ENCODE results near the gene CD58. TPM values are rescaled to one million over a fixed set of nuclear protein-coding genes. Genes with fewer than 3 reads are reported as not detected.
"Not testable (repeated sequence)": the region's sequence is repeated elsewhere in the genome, so short reads cannot be mapped to it uniquely, and the experiment has no call there.

The CD58 gene
- total and polyA plus RNA-seq, 2 of the 4 experiments (the other 2 are of a cell fraction), result 5.4 to 5.7 TPM

- BruUV-seq (replicated peaks); H3K9ac ChIP-seq (ENCODE audit: low read depth, low read length); DNase-seq; in situ Hi-C loops (cut with MboI; ENCODE audit: low sequenced_read_pairs); H4K8ac ChIP-seq (ENCODE audit: low read depth in 2 of 2, low read length in 2 of 2); H2BK15ac ChIP-seq (ENCODE audit: low read depth, low read length); H3K4me3 ChIP-seq (ENCODE audit: insufficient read depth, low read depth, low read length); H3K18ac ChIP-seq (ENCODE audit: low read depth, low read length); H3K9me3 ChIP-seq (ENCODE audit: control insufficient read depth, insufficient read depth, low read length); H3K56ac ChIP-seq (ENCODE audit: extremely low read depth, insufficient read depth, low read length); intact Hi-C loops (cut with micrococcal nuclease); H2BK20ac ChIP-seq (ENCODE audit: low read depth, low read length); H2BK120ac ChIP-seq (ENCODE audit: low read depth, low read length); H3K9me1 ChIP-seq (ENCODE audit: insufficient read depth, low read length); H4K91ac ChIP-seq (ENCODE audit: insufficient read depth, low read depth, low read length); ATAC-seq (ENCODE audit: low read depth); H3K4me2 ChIP-seq (ENCODE audit: low read depth, low read length); H3K36me3 ChIP-seq (ENCODE audit: control insufficient read depth, insufficient read depth, low read length); CTCF ChIA-PET; H3K23ac ChIP-seq (ENCODE audit: low read depth, low read length); dilution Hi-C loops (cut with HindIII; ENCODE audit: low sequenced_read_pairs, unreplicated experiment); H3K27ac ChIP-seq (ENCODE audit: insufficient read depth, low read length); H2AFZ ChIP-seq (replicated peaks; ENCODE audit: low read length, poor library complexity); H2AK9ac ChIP-seq (replicated peaks; ENCODE audit: low read depth, low read length, poor library complexity); H3K4me1 ChIP-seq (ENCODE audit: control insufficient read depth, insufficient read depth, low read length); H4K20me1 ChIP-seq (ENCODE audit: insufficient read depth, low read length); H2BK5ac ChIP-seq (ENCODE audit: low read depth, low read length, poor library complexity, severe bottlenecking); H3K79me1 ChIP-seq (ENCODE audit: low read depth in 1 of 2, low read length in 2 of 2); H3K27me3 ChIP-seq (ENCODE audit: control insufficient read depth, insufficient read depth, low read length); H4K5ac ChIP-seq (ENCODE audit: low read depth, low read length); POLR2A ChIA-PET (ENCODE audit: unreplicated experiment); H2AK5ac ChIP-seq (ENCODE audit: low read depth, low read length); H3K14ac ChIP-seq (replicated peaks; ENCODE audit: low read depth, low read length); H3K4ac ChIP-seq (ENCODE audit: low read depth, low read length): not testable (repeated sequence)
- no CpG with 5 or more reads among the region's 5 CpGs for WGBS, 2 experiments (ENCODE audit: extremely low coverage in 2 of 2, insufficient read length in 1 of 2)
Observed at GRCh38 chr1:116617808-116618207, 47.0 kb upstream of the CD58 start.

- H3K18ac ChIP-seq (ENCODE audit: low read depth, low read length); H4K8ac ChIP-seq (ENCODE audit: low read depth in 2 of 2, low read length in 2 of 2); H2BK15ac ChIP-seq (ENCODE audit: low read depth, low read length); H3K56ac ChIP-seq (ENCODE audit: extremely low read depth, insufficient read depth, low read length); H3K36me3 ChIP-seq (ENCODE audit: control insufficient read depth, insufficient read depth, low read length); DNase-seq; H3K9me3 ChIP-seq (ENCODE audit: control insufficient read depth, insufficient read depth, low read length); H3K4ac ChIP-seq (ENCODE audit: low read depth, low read length); H2AK9ac ChIP-seq (replicated peaks; ENCODE audit: low read depth, low read length, poor library complexity); H3K27ac ChIP-seq (ENCODE audit: insufficient read depth, low read length); H2BK120ac ChIP-seq (ENCODE audit: low read depth, low read length); ATAC-seq (ENCODE audit: low read depth); H2AK5ac ChIP-seq (ENCODE audit: low read depth, low read length); H3K9me1 ChIP-seq (ENCODE audit: insufficient read depth, low read length); H2BK5ac ChIP-seq (ENCODE audit: low read depth, low read length, poor library complexity, severe bottlenecking); dilution Hi-C loops (cut with HindIII; ENCODE audit: low sequenced_read_pairs, unreplicated experiment); H4K91ac ChIP-seq (ENCODE audit: insufficient read depth, low read depth, low read length); H4K20me1 ChIP-seq (ENCODE audit: insufficient read depth, low read length); H4K5ac ChIP-seq (ENCODE audit: low read depth, low read length); H3K23ac ChIP-seq (ENCODE audit: low read depth, low read length); H3K4me2 ChIP-seq (ENCODE audit: low read depth, low read length); BruUV-seq (replicated peaks); H3K4me1 ChIP-seq (ENCODE audit: control insufficient read depth, insufficient read depth, low read length); H3K9ac ChIP-seq (ENCODE audit: low read depth, low read length); POLR2A ChIA-PET (ENCODE audit: unreplicated experiment); intact Hi-C loops (cut with micrococcal nuclease); H3K27me3 ChIP-seq (ENCODE audit: control insufficient read depth, insufficient read depth, low read length); H3K4me3 ChIP-seq (ENCODE audit: insufficient read depth, low read depth, low read length); H2AFZ ChIP-seq (replicated peaks; ENCODE audit: low read length, poor library complexity); CTCF ChIA-PET; H3K79me1 ChIP-seq (ENCODE audit: low read depth in 1 of 2, low read length in 2 of 2); H3K14ac ChIP-seq (replicated peaks; ENCODE audit: low read depth, low read length); H2BK20ac ChIP-seq (ENCODE audit: low read depth, low read length); in situ Hi-C loops (cut with MboI; ENCODE audit: low sequenced_read_pairs): not testable (repeated sequence)
- no CpG with 5 or more reads among the region's 13 CpGs for WGBS, 2 experiments (ENCODE audit: extremely low coverage in 2 of 2, insufficient read length in 1 of 2)
Observed at GRCh38 chr1:116613825-116614224, 43.0 kb upstream of the CD58 start.
